Ascending aorta (tissue), 2 donors: ENCODE data around the gene BBX. TPM values are rescaled to one million over a fixed set of nuclear protein-coding genes. Genes with fewer than 3 reads are reported as not detected.
A peak's percentile ranks its signal among the peaks of the same experiment; 100 is the strongest.

Experiments
- DNase-seq, 2 donors: peaks; one replicate each; pipeline ENCODE4 v3.0.0-alpha.2; 2019; ENCODE audit warnings: low spot score in 2 of 2
- H3K27ac ChIP-seq, 2 donors: fragments of 200-600 bp; sonication (generic); one replicate each; pipeline ENCODE4 v1.5.1; 2016 to 2017; ENCODE audit warnings: mild to moderate bottlenecking in 1 of 2
- H3K27me3 ChIP-seq: fragments of 200-600 bp; sonication (generic); one replicate; pipeline ENCODE4 v1.5.1; 2017
- H3K36me3 ChIP-seq, 2 donors: fragments of 200-600 bp; sonication (generic); one replicate each; pipeline ENCODE4 v1.5.1; 2016
- H3K4me1 ChIP-seq, 2 donors: fragments of 200-600 bp; sonication (generic); one replicate each; pipeline ENCODE4 v1.5.1; 2016 to 2017; ENCODE audit warnings: mild to moderate bottlenecking in 1 of 2
- H3K4me3 ChIP-seq, 2 donors: fragments of 200-600 bp; sonication (generic); one replicate each; pipeline ENCODE4 v1.5.1; 2016 to 2017; ENCODE audit warnings: mild to moderate bottlenecking in 1 of 2
- H3K9me3 ChIP-seq, 2 donors: fragments of 200-600 bp; sonication (generic); one replicate each; pipeline ENCODE4 v1.5.1; 2016
- CTCF ChIP-seq, 3 experiments: fragments of 200-600 bp in 2 of 3; fragments of 450-650 bp in 1 of 3; sonication (generic) in 2 of 3; IDR thresholded peaks; one replicate each; pipeline ENCODE4 v1.5.1; 2016 to 2019; ENCODE audit warnings: antibody characterized with exemption in 3 of 3, mild to moderate bottlenecking in 1 of 3, moderate library complexity in 1 of 3
- intact Hi-C: fragments of 100-400 bp; cut with DNase I; formaldehyde crosslinking; loops from one replicate; pipeline ENCODE4 v1.15.1; 2023
- total RNA-seq: library from RNA; depleted of rRNA; stranded (reverse); fragments of >200 nt; gene quantifications from one replicate; pipeline ENCODE4 v1.1.0, GENCODE V29; 2016

Gene BBX
- total RNA-seq, 1 donor from 2014 or later: 18.0 TPM

DNA sequence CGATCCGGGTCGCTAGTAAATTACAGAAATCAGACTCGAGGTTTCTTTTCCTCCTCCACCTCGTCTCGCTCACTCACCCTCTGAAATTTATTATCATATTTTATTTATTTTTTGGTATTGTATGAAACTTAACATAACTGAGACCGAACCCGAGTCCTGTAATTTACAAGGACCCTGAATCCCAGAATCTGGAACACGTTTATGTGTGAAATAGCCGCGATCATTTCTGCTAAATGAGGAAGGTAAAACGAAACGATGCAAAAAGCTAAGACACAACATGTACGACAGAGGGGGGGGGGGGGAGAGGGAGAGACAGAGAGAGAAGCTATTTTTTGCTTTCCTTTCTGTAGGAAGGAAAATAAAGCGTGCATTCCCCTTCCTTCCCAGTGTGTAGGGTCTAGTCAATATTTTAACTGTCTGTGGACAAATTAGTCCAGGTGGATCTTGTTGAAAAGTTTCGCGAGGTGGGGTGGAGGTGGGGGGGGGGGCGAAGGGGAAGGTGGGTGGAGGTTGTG is 1.6 kb downstream of the BBX start:
- intact Hi-C loops: loop anchor here (5.0 to 10.0 kb wide), 4 partner anchors 317 to 1063 kb away; partner anchors contain the start of genes CD47, CIP2A, DZIP3 and IFT57
- Histone ChIP-seq H3K4me3 (peak overlapping the region; percentile 94 to 95), H3K27me3 (no peaks in the 10 kb centered on the region), H3K4me1 (peaks cover 0 to 11% of the 10 kb centered on the region in 2 donors), H3K36me3 (no peaks in the 10 kb centered on the region), H3K9me3 (no peaks in the 10 kb centered on the region), H3K27ac (peak overlapping the region; percentile 96 to 98)
- DNase-seq: no peak
- TF ChIP-seq CTCF (IDR thresholded peaks at IDR 0.05): no peak

DNA sequence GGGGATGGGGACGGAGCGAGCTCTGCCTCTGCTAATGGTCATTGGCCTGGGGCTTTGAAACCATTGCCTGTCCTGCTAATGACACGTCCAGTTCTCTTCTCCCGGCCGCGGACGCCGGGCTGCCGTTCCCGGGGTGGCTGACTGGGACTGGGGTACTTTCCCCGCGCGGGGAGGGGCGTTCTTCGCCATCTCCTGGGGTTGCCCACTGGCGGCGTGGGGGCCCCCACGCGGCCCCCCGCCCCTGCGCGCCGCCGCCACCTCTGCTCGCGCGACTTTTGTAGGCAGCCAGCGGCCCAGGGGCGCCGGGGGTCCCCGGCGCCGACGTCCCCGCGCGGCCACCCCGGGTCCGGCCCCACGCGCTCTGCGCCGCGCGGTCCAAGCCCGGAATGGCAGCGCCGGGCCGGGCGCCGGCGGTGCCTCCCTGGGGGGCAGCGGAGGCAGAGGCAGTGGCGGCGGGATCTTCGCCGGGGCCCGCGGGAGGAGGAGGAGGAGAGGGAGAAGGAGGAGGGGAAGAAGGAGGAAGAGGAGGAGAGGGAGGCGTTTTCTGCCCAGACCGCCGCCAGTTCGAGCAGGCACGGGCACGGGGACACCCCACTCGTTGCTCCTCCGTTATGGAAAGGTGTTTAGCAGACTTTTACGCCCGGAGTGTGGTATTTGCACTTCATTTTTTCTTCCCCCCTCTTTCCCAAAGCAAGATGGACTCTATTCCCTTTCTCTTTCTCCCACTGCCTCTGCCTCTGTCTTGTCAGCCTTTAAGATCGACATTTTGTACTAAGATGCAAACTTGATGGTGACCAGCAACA is 2.3 kb downstream of the BBX start:
- Histone ChIP-seq H3K9me3 (no peaks in the 10 kb centered on the region), H3K4me3 (peak overlapping the region; percentile 94 to 95), H3K36me3 (no peaks in the 10 kb centered on the region), H3K27me3 (no peaks in the 10 kb centered on the region), H3K27ac (peak overlapping the region; percentile 96 to 98), H3K4me1 (peaks cover 0 to 11% of the 10 kb centered on the region in 2 donors)
- DNase-seq: peak; percentile 19 to 79
- no peak for TF ChIP-seq CTCF (IDR thresholded peaks at IDR 0.05)
- intact Hi-C loops: loop anchor here (5.0 to 10.0 kb wide), 4 partner anchors 318 to 1062 kb away; partner anchors contain the start of genes CD47, CIP2A, DZIP3 and IFT57

- peak overlapping the region; percentile 96 to 98 for H3K27ac ChIP-seq
- H3K36me3 ChIP-seq: no peaks in the 10 kb centered on the region
- H3K9me3 ChIP-seq: no peaks in the 10 kb centered on the region
- no peak for TF ChIP-seq CTCF (IDR thresholded peaks at IDR 0.05)
- H3K27me3 ChIP-seq: no peaks in the 10 kb centered on the region
- H3K4me3 ChIP-seq: peak overlapping the region; percentile 94 to 95
- intact Hi-C loops: loop anchor here (10.0 kb wide), 1 partner anchor 569 kb away; the partner anchor contains the start of gene CD47
- H3K4me1 ChIP-seq: peaks cover 0 to 11% of the 10 kb centered on the region in 2 donors
- DNase-seq: peak in 1 of 2 donors; percentile 65
Observed at GRCh38 chr3:107525644-107526305, 3.0 kb downstream of the BBX start.

DNA sequence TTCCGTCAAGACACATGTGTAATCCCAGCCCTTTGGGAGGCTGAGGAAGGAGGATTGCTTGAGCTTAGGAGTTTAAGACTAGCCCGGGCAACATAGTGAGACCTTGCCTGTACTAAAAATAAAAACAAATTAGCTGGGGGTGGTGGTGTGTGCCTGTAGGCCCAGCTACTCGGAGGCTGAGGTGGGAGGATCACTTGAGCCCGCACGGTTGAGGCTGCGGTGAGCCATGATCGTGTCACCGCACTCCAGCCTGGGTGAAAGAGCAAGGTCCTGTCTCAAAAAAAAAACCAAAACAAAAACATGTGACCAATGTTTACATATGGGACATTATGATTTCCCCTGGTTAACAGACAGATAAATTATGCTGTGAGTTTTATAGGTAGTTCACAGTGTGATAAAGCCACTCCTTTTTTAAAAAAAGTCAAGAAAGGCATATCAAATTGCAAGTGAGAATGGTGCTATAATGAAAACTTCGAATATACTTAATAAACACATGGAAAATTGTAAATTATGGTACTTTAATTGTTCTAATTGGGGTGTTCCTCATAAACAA is 9.2 kb downstream of the BBX start:
- Histone ChIP-seq H3K9me3 (no peaks in the 10 kb centered on the region), H3K4me3 (no peak overlapping the region), H3K36me3 (no peaks in the 10 kb centered on the region), H3K27me3 (no peaks in the 10 kb centered on the region), H3K4me1 (peaks cover 0 to under 1% of the 10 kb centered on the region in 2 donors), H3K27ac (no peak overlapping the region)
- DNase-seq: no peak
- TF ChIP-seq CTCF (IDR thresholded peaks at IDR 0.05): no peak
- intact Hi-C loops: no loop called here

- Histone ChIP-seq H3K9me3 (no peaks in the 10 kb centered on the region), H3K27ac (no peak overlapping the region), H3K4me3 (no peak overlapping the region), H3K36me3 (no peaks in the 10 kb centered on the region), H3K27me3 (no peaks in the 10 kb centered on the region), H3K4me1 (no peaks in the 10 kb centered on the region)
- no peak for DNase-seq
- intact Hi-C loops: no loop called here
- TF ChIP-seq CTCF (IDR thresholded peaks at IDR 0.05): no peak
Observed at GRCh38 chr3:107540857-107541256, 18.1 kb downstream of the BBX start.
